ENCODE measurements around the gene FOXB1. TPM values are rescaled to one million over a fixed set of nuclear protein-coding genes. Genes with fewer than 3 reads are reported as not detected.

The FOXB1 gene
- 4.7 TPM for polyA plus RNA-seq (2013, experiment 1 of 2)
- polyA plus RNA-seq (2013, experiment 2 of 2), result 5.5 TPM

- Histone ChIP-seq H4K8ac (ENCODE audit: low read depth, low read length) (no peak within 1 kb of the TSS), H3K27ac (ENCODE audit: low read depth, low read length) (no peak within 1 kb of the TSS), H2BK15ac (replicated peaks; ENCODE audit: low read depth) (no peak within 1 kb of the TSS), H3K56ac (ENCODE audit: low read length) (peak within 1 kb of the TSS; percentile 45), H2AK5ac (ENCODE audit: low read length) (no peak within 1 kb of the TSS), H3K36me3 (ENCODE audit: control insufficient read depth, insufficient read depth, low read length) (no peaks in the 10 kb centered on the region), H3K4me3 (ENCODE audit: low read length) (peak within 1 kb of the TSS; percentile 31), H3K4me1 (ENCODE audit: control insufficient read depth, low read depth, low read length) (peaks cover 4% of the 10 kb centered on the region), H3K79me2 (ENCODE audit: control insufficient read depth, insufficient read depth, low read length) (no peaks in the 10 kb centered on the region), H2BK5ac (ENCODE audit: low read length) (no peak within 1 kb of the TSS), H2BK120ac (ENCODE audit: low read depth, low read length) (no peak within 1 kb of the TSS), H3K23ac (ENCODE audit: low read length) (no peak within 1 kb of the TSS), H3K9ac (ENCODE audit: low read length) (peak within 1 kb of the TSS; percentile 28), H3K27me3 (ENCODE audit: insufficient read depth, low read length, poor library complexity) (peaks cover 45% of the 10 kb centered on the region), H4K5ac (ENCODE audit: low read length) (no peak within 1 kb of the TSS), H3K79me1 (ENCODE audit: low read length) (no peaks in the 10 kb centered on the region), H3K4me2 (ENCODE audit: low read length) (peak within 1 kb of the TSS; percentile 90), H3K4ac (ENCODE audit: low read depth, low read length) (no peak within 1 kb of the TSS), H3K18ac (ENCODE audit: low read length) (no peak within 1 kb of the TSS)
- WGBS (ENCODE audit: extremely low coverage, insufficient coverage, low lambda C conversion rate), result no CpG with 5 or more reads among the region's 84 CpGs
- DNase-seq, result peak; percentile 91
Observed at GRCh38 chr15:60004009-60004845, at the start of gene FOXB1. FOXB1 (plus strand) TSS chr15:60004311; CDS start chr15:60004964, 653 bp downstream.

GRCh38 chr15:59958288-59958687 lies 45.8 kb upstream of the FOXB1 start:
- H4K5ac ChIP-seq (ENCODE audit: low read length), result no peak overlapping the region
- H3K27me3 ChIP-seq (ENCODE audit: insufficient read depth, low read length, poor library complexity), result no peaks in the 10 kb centered on the region
- no peak overlapping the region for H3K4me2 ChIP-seq (ENCODE audit: low read length)
- H3K4ac ChIP-seq (ENCODE audit: low read depth, low read length), result no peak overlapping the region
- no peak for DNase-seq
- H2BK5ac ChIP-seq (ENCODE audit: low read length), result no peak overlapping the region
- no peak overlapping the region for H3K18ac ChIP-seq (ENCODE audit: low read length)
- H4K8ac ChIP-seq (ENCODE audit: low read depth, low read length), result no peak overlapping the region
- H2BK120ac ChIP-seq (ENCODE audit: low read depth, low read length), result no peak overlapping the region
- no peaks in the 10 kb centered on the region for H3K79me2 ChIP-seq (ENCODE audit: control insufficient read depth, insufficient read depth, low read length)
- no peak overlapping the region for H2BK15ac ChIP-seq (replicated peaks; ENCODE audit: low read depth)
- no peak overlapping the region for H3K4me3 ChIP-seq (ENCODE audit: low read length)
- H3K9ac ChIP-seq (ENCODE audit: low read length), result no peak overlapping the region
- no peaks in the 10 kb centered on the region for H3K79me1 ChIP-seq (ENCODE audit: low read length)
- H3K36me3 ChIP-seq (ENCODE audit: control insufficient read depth, insufficient read depth, low read length), result no peaks in the 10 kb centered on the region
- no peak overlapping the region for H3K23ac ChIP-seq (ENCODE audit: low read length)
- no peak overlapping the region for H3K56ac ChIP-seq (ENCODE audit: low read length)
- no peak overlapping the region for H3K27ac ChIP-seq (ENCODE audit: low read depth, low read length)
- no peak overlapping the region for H2AK5ac ChIP-seq (ENCODE audit: low read length)
- no peaks in the 10 kb centered on the region for H3K4me1 ChIP-seq (ENCODE audit: control insufficient read depth, low read depth, low read length)

GRCh38 chr15:59960318-59960717 lies 43.8 kb upstream of the FOXB1 start:
- no peak overlapping the region for H3K4me3 ChIP-seq (ENCODE audit: low read length)
- no peak overlapping the region for H2BK15ac ChIP-seq (replicated peaks; ENCODE audit: low read depth)
- DNase-seq, result no peak
- H3K56ac ChIP-seq (ENCODE audit: low read length), result no peak overlapping the region
- no peak overlapping the region for H3K18ac ChIP-seq (ENCODE audit: low read length)
- no peak overlapping the region for H3K4ac ChIP-seq (ENCODE audit: low read depth, low read length)
- H4K8ac ChIP-seq (ENCODE audit: low read depth, low read length), result no peak overlapping the region
- no peaks in the 10 kb centered on the region for H3K36me3 ChIP-seq (ENCODE audit: control insufficient read depth, insufficient read depth, low read length)
- no peak overlapping the region for H2BK5ac ChIP-seq (ENCODE audit: low read length)
- no peak overlapping the region for H3K27ac ChIP-seq (ENCODE audit: low read depth, low read length)
- H3K23ac ChIP-seq (ENCODE audit: low read length), result no peak overlapping the region
- no peak overlapping the region for H2BK120ac ChIP-seq (ENCODE audit: low read depth, low read length)
- H3K4me2 ChIP-seq (ENCODE audit: low read length), result no peak overlapping the region
- H2AK5ac ChIP-seq (ENCODE audit: low read length), result no peak overlapping the region
- no peaks in the 10 kb centered on the region for H3K79me1 ChIP-seq (ENCODE audit: low read length)
- no peaks in the 10 kb centered on the region for H3K27me3 ChIP-seq (ENCODE audit: insufficient read depth, low read length, poor library complexity)
- no peaks in the 10 kb centered on the region for H3K79me2 ChIP-seq (ENCODE audit: control insufficient read depth, insufficient read depth, low read length)
- no peak overlapping the region for H3K9ac ChIP-seq (ENCODE audit: low read length)
- no peak overlapping the region for H4K5ac ChIP-seq (ENCODE audit: low read length)
- H3K4me1 ChIP-seq (ENCODE audit: control insufficient read depth, low read depth, low read length), result no peaks in the 10 kb centered on the region

- no CpG with 5 or more reads among the region's 1 CpG for WGBS (ENCODE audit: extremely low coverage, insufficient coverage, low lambda C conversion rate)
- no peak overlapping the region for H4K8ac ChIP-seq (ENCODE audit: low read depth, low read length)
- H2BK5ac ChIP-seq (ENCODE audit: low read length), result no peak overlapping the region
- H3K4me2 ChIP-seq (ENCODE audit: low read length), result no peak overlapping the region
- no peak overlapping the region for H2BK120ac ChIP-seq (ENCODE audit: low read depth, low read length)
- H2BK15ac ChIP-seq (replicated peaks; ENCODE audit: low read depth), result no peak overlapping the region
- no peak overlapping the region for H3K23ac ChIP-seq (ENCODE audit: low read length)
- no peaks in the 10 kb centered on the region for H3K27me3 ChIP-seq (ENCODE audit: insufficient read depth, low read length, poor library complexity)
- no peak for DNase-seq
- H4K5ac ChIP-seq (ENCODE audit: low read length), result no peak overlapping the region
- H3K79me2 ChIP-seq (ENCODE audit: control insufficient read depth, insufficient read depth, low read length), result no peaks in the 10 kb centered on the region
- no peak overlapping the region for H3K9ac ChIP-seq (ENCODE audit: low read length)
- no peak overlapping the region for H2AK5ac ChIP-seq (ENCODE audit: low read length)
- no peaks in the 10 kb centered on the region for H3K36me3 ChIP-seq (ENCODE audit: control insufficient read depth, insufficient read depth, low read length)
- H3K18ac ChIP-seq (ENCODE audit: low read length), result no peak overlapping the region
- no peak overlapping the region for H3K4ac ChIP-seq (ENCODE audit: low read depth, low read length)
- H3K4me1 ChIP-seq (ENCODE audit: control insufficient read depth, low read depth, low read length), result no peaks in the 10 kb centered on the region
- no peak overlapping the region for H3K4me3 ChIP-seq (ENCODE audit: low read length)
- no peak overlapping the region for H3K27ac ChIP-seq (ENCODE audit: low read depth, low read length)
- H3K79me1 ChIP-seq (ENCODE audit: low read length), result no peaks in the 10 kb centered on the region
- H3K56ac ChIP-seq (ENCODE audit: low read length), result no peak overlapping the region
Observed at GRCh38 chr15:59963322-59963721, 40.8 kb upstream of the FOXB1 start.

- H3K4ac ChIP-seq (ENCODE audit: low read depth, low read length), result no peak overlapping the region
- no peak overlapping the region for H4K8ac ChIP-seq (ENCODE audit: low read depth, low read length)
- no peak overlapping the region for H4K5ac ChIP-seq (ENCODE audit: low read length)
- no peaks in the 10 kb centered on the region for H3K4me1 ChIP-seq (ENCODE audit: control insufficient read depth, low read depth, low read length)
- H2BK15ac ChIP-seq (replicated peaks; ENCODE audit: low read depth), result no peak overlapping the region
- H3K27me3 ChIP-seq (ENCODE audit: insufficient read depth, low read length, poor library complexity), result no peaks in the 10 kb centered on the region
- no peak overlapping the region for H2BK5ac ChIP-seq (ENCODE audit: low read length)
- no peaks in the 10 kb centered on the region for H3K79me2 ChIP-seq (ENCODE audit: control insufficient read depth, insufficient read depth, low read length)
- no peak overlapping the region for H3K4me2 ChIP-seq (ENCODE audit: low read length)
- H3K9ac ChIP-seq (ENCODE audit: low read length), result no peak overlapping the region
- H3K56ac ChIP-seq (ENCODE audit: low read length), result no peak overlapping the region
- no peak overlapping the region for H2BK120ac ChIP-seq (ENCODE audit: low read depth, low read length)
- H3K18ac ChIP-seq (ENCODE audit: low read length), result no peak overlapping the region
- H3K27ac ChIP-seq (ENCODE audit: low read depth, low read length), result no peak overlapping the region
- H3K36me3 ChIP-seq (ENCODE audit: control insufficient read depth, insufficient read depth, low read length), result no peaks in the 10 kb centered on the region
- no peak overlapping the region for H2AK5ac ChIP-seq (ENCODE audit: low read length)
- no peak overlapping the region for H3K23ac ChIP-seq (ENCODE audit: low read length)
- DNase-seq, result no peak
- H3K4me3 ChIP-seq (ENCODE audit: low read length), result no peak overlapping the region
- H3K79me1 ChIP-seq (ENCODE audit: low read length), result no peaks in the 10 kb centered on the region
Observed at GRCh38 chr15:59963925-59964324, 40.2 kb upstream of the FOXB1 start.

- no CpG with 5 or more reads among the region's 6 CpGs for WGBS (ENCODE audit: extremely low coverage, insufficient coverage, low lambda C conversion rate)
- no peak overlapping the region for H3K4ac ChIP-seq (ENCODE audit: low read depth, low read length)
- H3K23ac ChIP-seq (ENCODE audit: low read length), result no peak overlapping the region
- no peak overlapping the region for H3K27ac ChIP-seq (ENCODE audit: low read depth, low read length)
- no peaks in the 10 kb centered on the region for H3K27me3 ChIP-seq (ENCODE audit: insufficient read depth, low read length, poor library complexity)
- H3K36me3 ChIP-seq (ENCODE audit: control insufficient read depth, insufficient read depth, low read length), result no peaks in the 10 kb centered on the region
- H3K9ac ChIP-seq (ENCODE audit: low read length), result no peak overlapping the region
- no peaks in the 10 kb centered on the region for H3K79me2 ChIP-seq (ENCODE audit: control insufficient read depth, insufficient read depth, low read length)
- H2BK5ac ChIP-seq (ENCODE audit: low read length), result no peak overlapping the region
- H2AK5ac ChIP-seq (ENCODE audit: low read length), result no peak overlapping the region
- no peak overlapping the region for H3K4me3 ChIP-seq (ENCODE audit: low read length)
- H4K5ac ChIP-seq (ENCODE audit: low read length), result no peak overlapping the region
- H3K56ac ChIP-seq (ENCODE audit: low read length), result no peak overlapping the region
- H3K79me1 ChIP-seq (ENCODE audit: low read length), result no peaks in the 10 kb centered on the region
- H4K8ac ChIP-seq (ENCODE audit: low read depth, low read length), result no peak overlapping the region
- no peak overlapping the region for H2BK120ac ChIP-seq (ENCODE audit: low read depth, low read length)
- H2BK15ac ChIP-seq (replicated peaks; ENCODE audit: low read depth), result no peak overlapping the region
- DNase-seq, result no peak
- H3K4me2 ChIP-seq (ENCODE audit: low read length), result no peak overlapping the region
- no peak overlapping the region for H3K18ac ChIP-seq (ENCODE audit: low read length)
- no peaks in the 10 kb centered on the region for H3K4me1 ChIP-seq (ENCODE audit: control insufficient read depth, low read depth, low read length)
Observed at GRCh38 chr15:59965741-59966140, 38.4 kb upstream of the FOXB1 start.
